HL-60/S4 treated with retinoic acid at 250 ng/mL for 4 days and 3 days (cell line): ENCODE results near the gene ZBTB7C.

Experiments used
- in situ Hi-C: fragments of 300-500 bp; cut with MboI; formaldehyde crosslinking; loops from 2 replicates; pipeline ENCODE4 v1.7.0; 2022; ENCODE audit warnings: low sequenced_read_pairs

The ZBTB7C gene

GRCh38 chr18:48222118-48222517 is 187.1 kb downstream of the ZBTB7C start:
- in situ Hi-C loops, result no loop called here

DNA sequence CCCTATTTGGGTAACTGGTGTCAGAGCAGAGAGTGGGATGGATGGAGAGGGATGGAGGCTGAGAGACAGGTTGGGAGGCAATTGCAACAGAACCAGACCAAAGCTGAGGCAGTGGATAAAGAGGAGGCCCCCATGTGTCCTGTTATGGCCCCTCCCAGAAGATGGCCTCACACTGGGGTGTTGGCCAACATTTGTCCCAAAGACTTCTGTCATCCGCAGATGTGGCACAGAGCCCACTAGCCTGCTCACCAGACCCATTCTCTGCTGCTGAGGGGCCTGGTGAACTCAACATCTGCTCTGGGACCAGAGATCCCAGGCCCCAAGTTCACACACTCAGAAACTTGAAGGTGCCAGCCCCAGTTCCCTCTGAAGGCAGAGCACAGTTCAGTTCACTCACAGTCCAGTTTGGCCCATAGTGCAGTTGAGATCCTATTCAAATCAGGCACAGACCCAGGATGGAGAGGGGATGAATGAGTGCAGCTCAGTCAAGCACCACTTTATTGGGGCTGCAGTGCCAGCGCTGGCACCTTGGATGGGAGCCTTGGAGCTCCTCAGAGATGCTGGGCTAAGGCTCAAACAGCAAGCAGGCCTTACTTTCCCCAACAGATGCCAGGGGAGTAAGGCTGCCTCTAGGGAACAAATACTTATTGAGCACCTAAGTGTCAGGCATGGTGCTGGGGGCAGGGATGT is 189.2 kb downstream of the ZBTB7C start:
- in situ Hi-C loops, result no loop called here

DNA sequence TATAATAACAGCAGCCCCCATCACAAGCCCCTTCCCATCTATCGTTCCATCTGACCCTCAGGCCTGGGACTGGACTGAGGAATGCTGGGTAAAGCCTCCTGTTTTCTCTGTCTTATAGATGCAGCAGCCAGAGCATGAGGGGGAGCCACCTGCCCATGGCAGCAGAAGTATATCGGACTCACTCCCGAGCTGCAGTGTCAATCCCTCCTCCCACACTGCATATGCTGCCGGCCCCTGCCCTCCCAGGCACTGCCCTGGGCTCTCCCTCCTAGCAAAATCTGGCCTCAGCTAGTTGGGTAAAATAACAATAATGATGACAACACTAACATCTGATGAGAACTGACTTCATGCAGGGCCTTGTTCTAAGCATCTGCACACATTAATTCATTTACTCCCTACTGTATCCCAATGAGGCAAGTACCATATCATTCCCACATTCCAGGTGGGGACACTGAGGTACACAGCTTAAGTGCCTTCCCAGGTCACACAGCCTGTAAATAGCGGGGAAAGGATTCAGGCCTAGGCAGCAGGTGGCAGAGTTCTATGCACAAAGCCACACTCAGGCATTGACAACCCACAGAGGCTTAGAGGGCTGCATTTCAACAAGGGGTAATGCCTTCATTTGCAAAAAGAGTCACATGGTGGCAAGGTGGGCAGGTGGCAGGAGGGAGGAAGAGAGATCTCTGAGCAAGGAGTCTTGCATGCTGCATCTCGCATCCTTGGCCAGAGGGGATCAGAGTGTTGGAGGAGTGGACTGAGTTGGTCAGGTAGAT is 190.0 kb downstream of the ZBTB7C start:
- in situ Hi-C loops, result no loop called here

DNA sequence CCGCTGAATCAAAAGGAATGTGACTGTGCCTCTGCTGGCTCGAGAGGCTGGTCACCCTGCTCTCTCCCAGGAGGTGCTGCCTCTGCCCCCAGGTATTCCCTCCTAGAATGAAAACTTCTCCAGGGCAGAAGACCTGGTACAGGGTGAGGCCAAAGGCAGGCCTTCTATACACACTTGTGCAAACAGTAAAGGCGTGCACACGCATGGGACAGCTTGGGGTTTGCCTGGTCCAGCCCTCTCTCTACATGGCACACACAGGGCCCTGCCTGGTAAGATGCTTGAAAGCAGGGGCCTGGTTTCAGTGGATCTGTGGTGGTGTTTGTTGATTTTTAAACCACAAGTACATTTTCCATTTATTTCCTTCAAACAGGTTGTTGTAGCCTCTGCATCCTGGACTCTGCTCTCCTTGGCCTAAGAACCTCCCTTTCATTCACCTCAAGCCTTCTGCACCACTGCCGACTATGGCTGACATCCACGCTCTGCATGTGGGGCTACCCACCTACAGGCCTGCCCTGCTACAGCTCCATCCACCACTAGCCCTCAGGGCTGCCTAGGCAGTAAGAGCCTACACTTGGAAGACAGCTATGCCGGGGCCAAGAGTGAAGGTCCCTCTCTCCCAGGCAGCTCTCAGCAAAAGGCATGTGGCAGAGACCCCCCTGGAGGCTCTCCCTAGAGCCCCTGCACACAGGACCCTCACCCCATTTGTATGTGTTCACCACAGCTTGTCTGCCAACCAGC is 190.7 kb downstream of the ZBTB7C start:
- in situ Hi-C loops, result no loop called here

DNA sequence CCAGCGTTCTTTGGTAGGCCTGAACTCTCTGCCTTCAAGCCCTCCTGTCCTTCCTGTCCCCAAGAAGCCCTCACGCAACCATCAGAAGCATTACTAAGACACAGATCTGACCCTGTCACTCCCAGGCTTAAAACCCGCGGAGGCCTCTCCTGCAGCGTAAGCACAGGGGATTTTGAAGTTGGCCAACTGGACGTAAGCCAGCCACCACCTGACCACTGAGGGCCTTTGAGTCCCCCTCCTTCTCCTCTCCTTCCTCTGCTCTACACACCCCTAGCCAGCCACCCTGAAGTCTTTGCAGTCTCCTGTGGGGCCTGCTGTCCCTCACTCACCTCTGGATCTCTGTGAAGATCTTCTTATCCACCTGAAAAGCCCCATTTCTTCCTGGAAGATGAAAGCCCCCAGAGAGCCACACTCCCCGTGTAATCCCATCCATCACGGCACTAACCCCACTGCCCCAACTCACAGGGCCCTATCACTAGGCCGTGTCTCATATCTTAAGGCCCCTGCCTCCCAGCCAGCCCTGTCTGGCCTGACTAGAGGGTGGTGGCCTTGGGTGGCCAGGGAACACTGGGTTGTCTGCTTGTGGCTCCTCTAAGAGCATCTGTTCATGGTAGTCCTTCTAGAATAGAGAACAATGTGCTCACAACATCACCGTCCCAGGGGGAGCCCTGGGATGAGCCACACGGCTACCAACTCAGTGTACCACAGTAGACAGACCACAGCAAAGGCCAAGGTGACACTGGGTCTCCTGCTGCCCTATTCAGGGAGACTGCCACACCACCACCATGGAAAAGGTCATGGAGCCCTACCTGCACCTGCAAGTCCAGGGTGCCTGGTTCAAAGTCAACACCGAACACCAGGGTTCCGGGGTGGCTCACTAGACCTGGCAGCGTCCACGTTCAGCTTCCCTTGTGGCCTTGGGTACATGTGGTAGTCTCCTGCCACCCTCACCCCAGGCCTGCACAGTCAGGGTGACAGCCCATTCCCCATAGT is 191.6 kb downstream of the ZBTB7C start:
- in situ Hi-C loops, result no loop called here

DNA sequence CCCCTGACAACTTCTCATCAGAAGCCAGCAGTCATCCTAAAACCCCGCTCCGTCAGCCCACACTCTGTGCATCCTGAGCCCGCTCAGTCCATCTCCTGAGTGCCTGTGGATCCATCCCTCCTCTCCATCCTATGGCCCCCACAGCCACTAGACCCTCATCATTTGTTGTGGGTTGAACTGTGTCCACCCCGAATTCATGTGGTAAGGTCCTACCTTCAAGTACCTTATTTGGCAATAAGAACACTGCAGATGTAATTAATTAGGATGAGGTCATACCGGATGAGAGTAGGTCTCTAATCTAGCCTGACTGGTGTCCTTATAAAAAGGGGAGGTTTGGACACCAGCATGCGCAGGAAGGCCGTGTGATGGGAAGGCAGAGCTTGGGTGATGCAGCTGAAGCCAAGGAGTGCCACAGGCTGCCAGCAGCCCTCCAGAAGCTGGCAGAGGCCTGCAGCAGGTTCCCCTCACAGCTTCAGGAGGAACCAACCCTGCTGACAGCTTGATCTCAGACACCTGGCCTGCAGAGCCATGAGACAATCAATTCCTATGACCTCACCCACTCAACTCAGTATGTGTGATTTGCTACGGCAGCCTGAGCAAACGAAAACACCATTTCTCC is 192.4 kb downstream of the ZBTB7C start:
- in situ Hi-C loops, result no loop called here

DNA sequence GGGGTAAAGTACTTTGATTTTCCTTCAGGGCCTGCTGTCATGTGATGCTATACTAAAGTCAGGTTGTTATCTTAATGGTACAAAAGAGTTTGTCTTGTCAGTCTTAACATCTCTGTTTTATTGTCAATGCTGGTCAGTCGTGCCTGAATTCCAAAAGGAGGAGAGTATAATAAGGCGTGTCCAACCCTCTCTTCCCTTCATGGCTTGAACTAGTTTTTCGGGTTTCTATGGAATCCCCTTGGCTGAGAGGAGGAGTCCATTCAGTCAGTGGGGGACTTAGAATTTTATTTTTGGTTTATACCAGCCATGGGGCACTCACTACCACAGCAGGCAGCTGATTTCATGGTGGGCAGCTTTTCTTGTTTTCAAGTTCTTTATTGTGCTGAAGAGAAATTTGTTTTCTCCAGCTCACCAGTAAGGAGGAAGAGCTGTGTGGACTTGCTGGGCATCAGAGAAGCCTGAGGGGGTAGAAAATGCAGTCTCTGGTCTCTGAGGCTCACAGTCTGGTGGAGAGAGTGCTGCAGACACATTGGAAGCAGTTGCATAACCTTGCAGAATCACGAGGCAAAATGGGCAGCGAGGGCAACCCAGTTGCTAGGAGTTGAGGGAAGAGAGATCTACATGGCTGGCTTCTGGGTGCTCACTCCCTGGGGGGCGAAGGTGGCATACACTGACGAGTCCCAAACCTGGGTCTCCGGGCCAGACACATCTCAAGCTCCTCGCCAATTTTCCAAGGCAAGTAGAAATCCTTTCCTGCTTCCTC is 193.1 kb downstream of the ZBTB7C start:
- in situ Hi-C loops, result no loop called here

DNA sequence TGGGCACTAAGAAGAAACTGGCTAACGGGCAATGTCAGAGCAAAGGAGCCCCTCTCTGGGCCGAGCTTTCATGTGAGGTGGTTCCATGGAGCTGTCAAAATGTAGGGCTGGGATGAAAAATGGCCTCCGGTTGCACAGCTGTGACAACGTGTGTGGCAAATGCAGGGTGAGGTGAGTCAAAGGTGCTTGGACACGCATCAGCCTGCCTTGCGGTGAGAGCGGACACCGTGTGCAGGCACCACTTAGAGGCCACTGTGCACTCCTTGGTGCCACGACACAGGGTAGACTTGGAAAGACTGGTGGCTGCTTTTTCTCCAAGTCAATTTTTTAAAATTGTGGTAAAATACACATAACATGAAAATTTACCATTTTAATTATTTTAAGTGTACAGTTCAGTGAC is 195.4 kb downstream of the ZBTB7C start:
- in situ Hi-C loops, result no loop called here

DNA sequence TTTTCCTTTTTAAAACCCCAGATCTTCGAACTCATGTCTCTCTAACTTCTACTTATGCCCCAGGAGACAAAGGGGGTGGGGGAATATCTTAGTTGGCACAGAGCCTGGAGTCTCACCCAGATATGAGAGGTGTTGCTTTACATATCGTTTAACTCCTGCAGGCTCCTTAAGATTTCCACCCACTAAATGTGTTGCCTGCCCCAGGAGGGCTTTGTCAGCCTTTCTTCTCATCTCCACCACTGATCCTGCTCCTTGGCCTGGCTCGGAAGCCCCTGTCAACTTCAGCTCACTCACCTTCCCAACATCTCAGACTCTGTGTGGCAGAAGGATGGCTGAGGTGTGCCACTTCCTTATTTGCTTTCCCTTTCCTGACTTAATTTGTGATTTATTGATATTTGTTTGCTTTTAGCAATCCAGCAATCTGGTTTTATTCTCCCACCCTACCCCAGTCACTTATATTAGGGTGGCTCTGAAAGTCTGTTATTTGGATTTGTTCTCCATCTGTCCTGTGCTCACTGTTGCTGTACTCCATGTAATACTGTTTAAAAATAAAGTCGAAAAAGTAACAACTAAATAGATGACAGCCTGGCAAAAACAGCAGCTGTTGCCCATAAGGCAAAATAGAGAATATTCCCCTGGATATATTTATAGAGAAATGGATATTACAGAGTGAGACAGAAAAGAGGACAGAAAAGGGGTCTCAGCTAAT is 200.6 kb downstream of the ZBTB7C start:
- in situ Hi-C loops, result no loop called here

DNA sequence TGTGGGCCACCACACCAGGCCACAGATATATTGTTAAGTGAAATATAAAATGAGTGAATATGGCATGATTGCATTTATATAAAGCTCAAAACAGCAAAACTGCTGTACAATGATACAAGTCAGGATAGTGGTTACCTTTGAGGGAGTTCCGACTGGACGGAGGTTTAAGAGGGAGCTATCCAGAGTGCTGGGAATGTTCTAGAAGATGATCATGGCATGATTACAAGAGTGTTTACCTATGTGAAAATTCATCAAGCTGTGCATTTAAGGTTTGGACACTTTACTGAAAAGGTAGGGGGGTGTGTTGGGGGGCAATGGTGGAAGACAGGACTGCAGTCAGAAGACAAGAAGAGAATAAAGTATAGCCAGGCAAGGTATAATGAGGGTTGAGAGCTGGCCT is 201.4 kb downstream of the ZBTB7C start:
- in situ Hi-C loops, result no loop called here

GRCh38 chr18:48206887-48207286 is 202.3 kb downstream of the ZBTB7C start:
- in situ Hi-C loops, result no loop called here

DNA sequence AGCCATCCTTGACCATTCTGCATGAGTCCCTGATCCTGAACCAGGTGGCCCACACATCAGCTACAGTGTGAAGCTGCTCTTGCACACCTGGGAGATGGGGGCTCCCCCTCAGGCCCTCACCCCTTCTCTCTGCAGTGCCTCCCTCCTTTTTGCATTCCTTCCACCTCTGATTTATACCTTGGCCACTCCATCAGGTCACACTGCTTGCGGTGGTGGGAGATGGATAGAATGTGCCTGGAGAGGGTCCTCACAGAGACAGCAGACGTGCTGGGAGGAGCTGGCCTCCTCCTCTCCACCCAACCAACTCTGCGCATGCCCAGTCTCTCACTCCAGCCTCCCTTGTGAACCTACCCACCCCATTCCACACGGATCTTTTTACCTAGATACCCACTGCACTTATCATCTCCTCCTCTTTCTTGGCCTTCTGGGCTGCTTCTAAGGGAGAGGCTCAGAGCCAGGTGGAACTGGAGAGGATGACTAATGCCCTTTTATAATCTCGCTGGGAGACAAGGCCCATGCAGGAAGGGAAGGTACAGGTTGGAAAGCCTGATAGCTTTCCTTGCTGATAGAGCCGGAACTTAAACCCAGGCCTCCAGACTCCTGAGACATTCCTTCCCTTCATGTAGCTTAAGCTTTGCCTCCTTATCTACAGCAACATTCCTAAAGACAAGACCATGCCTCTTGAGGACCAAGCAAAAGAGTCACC is 205.1 kb downstream of the ZBTB7C start:
- in situ Hi-C loops, result no loop called here

GRCh38 chr18:48203288-48203945 is 205.8 kb downstream of the ZBTB7C start:
- in situ Hi-C loops, result no loop called here

DNA sequence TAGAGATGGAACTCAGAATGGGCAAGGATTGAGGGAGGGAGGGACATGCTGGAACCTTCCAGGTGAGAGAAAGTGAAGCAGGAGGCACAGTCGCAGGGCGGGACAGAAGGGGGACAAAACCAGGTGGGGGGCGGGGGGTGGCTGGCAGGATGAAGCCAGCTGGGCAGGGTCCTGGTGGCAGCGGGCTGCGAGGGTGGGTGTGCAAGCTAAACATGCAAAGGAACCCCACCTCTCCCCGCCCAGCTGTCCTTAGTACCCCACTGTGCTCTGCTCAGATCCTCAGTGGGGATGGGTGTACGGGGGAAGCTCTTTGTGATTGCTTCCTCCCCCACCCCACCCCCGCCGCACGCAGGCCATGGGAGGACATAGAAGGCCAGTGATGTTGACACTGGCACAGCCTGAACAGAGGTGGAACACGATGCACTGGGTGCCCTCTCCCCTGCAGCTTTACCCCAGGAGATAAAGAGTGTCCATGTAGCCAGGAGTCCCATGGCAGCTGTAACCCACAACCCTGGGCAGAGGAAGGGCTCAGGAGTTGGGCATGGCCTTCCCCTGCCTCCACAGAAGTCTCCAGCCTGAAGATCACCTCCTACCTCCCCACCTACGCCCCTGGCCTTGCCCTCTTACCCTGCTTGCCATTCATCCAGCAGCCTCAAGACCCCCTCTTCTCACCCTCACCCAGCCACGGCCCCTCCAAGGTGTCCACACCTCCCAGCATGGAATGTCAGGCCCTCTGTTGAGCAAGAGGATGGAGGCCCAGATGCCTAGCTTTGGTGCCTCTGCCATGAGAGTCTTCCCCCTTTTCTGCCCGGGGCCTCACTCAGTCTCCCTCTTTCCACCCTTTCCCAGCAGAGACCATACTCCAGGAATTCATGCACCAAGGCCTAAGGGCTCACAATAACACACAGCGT is 206.6 kb downstream of the ZBTB7C start:
- in situ Hi-C loops, result no loop called here

DNA sequence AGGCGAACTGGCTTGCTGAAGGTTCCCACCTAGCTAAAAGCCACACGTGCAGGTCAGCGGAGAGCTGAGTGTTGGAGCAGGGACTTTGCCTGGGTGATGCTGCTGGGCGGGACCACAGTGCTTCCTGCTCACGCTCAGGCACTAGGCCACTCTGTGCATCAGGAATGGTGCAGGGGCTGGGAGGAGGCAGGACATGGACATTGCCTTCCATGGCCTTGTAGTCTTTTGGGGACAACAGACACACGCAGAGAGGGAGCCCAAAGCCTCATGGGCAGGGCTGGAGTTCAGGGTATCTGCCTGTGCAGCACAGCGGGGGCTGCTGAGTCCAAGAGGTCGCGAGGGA is 207.2 kb downstream of the ZBTB7C start:
- in situ Hi-C loops, result no loop called here

- in situ Hi-C loops, result no loop called here
These were observed 207.7 kb downstream of the ZBTB7C start for GRCh38 chr18:48201337-48202005.
